ENCODE measurements around the gene MCEMP1. TPM values are rescaled to one million over a fixed set of nuclear protein-coding genes. Genes with fewer than 3 reads are reported as not detected.
A peak's percentile ranks its signal among the peaks of the same experiment; 100 is the strongest.

MCEMP1 gene
- total RNA-seq, 5 donors from 2014 or later (not counting 1 experiment from before 2014, with no cell fraction given), result 0.26 TPM; not detected in 4

DNA sequence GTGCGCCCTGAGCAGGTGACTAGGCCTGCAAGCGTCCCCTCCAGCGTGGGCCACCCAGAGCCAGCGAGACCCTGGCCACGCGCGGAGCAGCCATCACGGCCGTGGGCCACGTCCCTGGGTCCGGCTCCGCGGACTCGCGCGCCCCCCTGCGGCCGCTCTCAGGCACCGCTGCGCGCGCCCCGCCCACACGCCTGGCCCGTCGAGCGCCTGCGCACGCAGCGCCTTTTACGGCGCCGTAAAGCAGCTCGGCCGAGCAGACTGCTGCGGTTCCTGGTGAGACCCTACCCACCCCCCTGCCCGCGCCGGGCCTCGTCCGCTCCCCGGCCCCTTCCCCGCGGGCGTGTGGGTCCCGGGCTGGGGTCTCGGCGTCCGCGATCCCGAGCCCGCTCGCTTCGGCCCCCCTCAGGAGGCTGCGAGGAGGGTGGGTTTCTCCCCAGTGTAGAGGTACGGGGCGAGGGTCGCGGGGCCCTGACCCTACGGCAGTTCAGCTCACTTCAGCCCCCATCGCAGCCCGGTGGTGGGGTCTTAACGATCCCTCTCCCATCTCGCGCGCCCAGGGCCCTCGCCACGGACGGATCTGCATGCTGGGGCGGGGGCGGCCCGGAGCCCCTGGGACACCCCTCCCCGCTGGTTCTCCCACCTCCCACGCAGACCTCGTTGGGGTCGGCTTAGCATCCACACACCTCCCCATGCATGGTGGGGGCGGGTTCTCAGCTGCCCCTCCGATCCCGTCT, 3.9 kb downstream of the MCEMP1 start, which contains the start of gene TRAPPC5:
Gene TRAPPC5, plus strand, starts transcription at position 228 of the 734 bp plus-strand sequence. CDS start 1,421 bp downstream, outside the sequence.
- POLR2A ChIA-PET, result interaction anchor here (0.5 to 0.7 kb wide), 5 partner anchors 12 to 468 kb away, joined by 3 to 5 read pairs (median 4); no protein-coding TSS in a partner anchor
- ATAC-seq (replicated peaks in 1 of 4) (peak; percentile 62 to 77 (median 74)), DNase-seq (peak; percentile 67 to 94 (median 80))
- H3K27ac Mint-ChIP-seq, result peak within 1 kb of the TSS; percentile 86 to 89
- peaks cover 14 to 28% of the 10 kb centered on the region in 2 donors for H3K27me3 Mint-ChIP-seq
- H3K4me1 Mint-ChIP-seq, result peaks cover 34 to 55% (median 43%) of the 10 kb centered on the region in 3 donors
- no peaks in the 10 kb centered on the region for H3K9me3 Mint-ChIP-seq
- peak within 1 kb of the TSS; percentile 86 to 100 for H3K4me3 ChIP-seq (ENCODE audit: control insufficient read depth in 1 of 2, extremely low read depth in 1 of 2, low read length in 1 of 2)
- CTCF ChIA-PET, result interaction anchor here in 1 of 2 donors (0.6 to 1.7 kb wide), 17 partner anchors 12 to 223 kb away, joined by 3 to 24 read pairs (median 3); partner anchors contain the start of genes MAP2K7, PET100, RETN and XAB2
- under 1% methylated on average over 58 of the region's 79 CpGs for WGBS (ENCODE audit: insufficient coverage)
- H3K36me3 ChIP-seq (ENCODE audit: control insufficient read depth in 2 of 2, extremely low read depth in 1 of 2, insufficient read depth in 1 of 2, low read length in 1 of 2), result peaks cover 8 to 16% of the 10 kb centered on the region in 2 donors
- no peaks in the 10 kb centered on the region for H3K9me3 ChIP-seq
- peaks cover 0 to 30% of the 10 kb centered on the region in 2 experiments for H3K27me3 ChIP-seq (replicated peaks in 1 of 2; ENCODE audit: control insufficient read depth in 2 of 2, extremely low read depth in 1 of 2, insufficient read depth in 2 of 2, low read length in 1 of 2)
- H3K4me3 Mint-ChIP-seq, result peak within 1 kb of the TSS; percentile 85 to 92 (median 87)
- H3K4me1 ChIP-seq (ENCODE audit: control insufficient read depth in 1 of 2, extremely low read depth in 1 of 2, insufficient read depth in 2 of 2, low read length in 2 of 2), result peaks cover 19 to 49% of the 10 kb centered on the region in 2 experiments
- H3K27ac ChIP-seq (ENCODE audit: low read length), result peak within 1 kb of the TSS; percentile 78
- peaks cover 12% of the 10 kb centered on the region for H3K36me3 Mint-ChIP-seq

DNA sequence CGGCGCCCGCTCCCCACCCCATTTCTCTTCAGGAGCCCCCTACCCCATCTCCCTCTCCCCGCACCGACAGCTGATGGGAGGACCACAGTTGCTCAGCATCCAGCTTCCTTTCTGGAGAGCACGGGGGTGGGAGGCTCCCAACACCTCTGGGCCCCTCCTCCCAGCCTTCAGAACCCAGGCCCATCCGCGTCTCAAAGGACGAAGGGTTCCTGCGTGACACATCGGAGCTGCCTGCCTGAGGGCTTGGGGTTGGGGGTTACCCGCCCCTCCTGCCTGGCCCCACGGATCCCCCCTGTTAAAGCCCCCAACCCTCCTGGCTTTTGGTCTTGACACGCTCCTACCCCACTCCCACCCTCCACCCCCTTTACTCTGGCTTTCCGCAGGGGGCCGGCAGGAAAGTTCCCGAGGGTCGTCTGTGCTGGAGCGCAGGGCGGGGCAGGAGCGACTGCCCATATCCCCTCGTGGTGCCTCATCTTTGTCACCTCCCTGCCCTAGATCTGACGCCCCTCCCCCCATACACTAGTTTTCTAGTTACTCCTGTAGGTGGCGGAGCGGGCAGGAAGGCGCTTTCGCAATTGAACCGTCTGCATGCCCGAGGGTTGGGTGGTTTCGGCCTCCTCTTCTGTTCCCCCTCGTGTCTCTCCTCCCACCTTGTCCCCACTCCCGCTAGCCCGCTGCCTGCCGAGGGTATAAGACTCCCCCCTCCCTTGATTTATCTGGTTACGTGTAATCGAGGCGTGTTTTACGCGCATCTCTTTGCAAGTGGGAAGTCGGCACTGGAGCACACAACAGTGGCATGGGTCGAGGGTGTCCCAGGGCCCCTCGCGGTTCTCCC, 4.7 kb downstream of the MCEMP1 start:
- 15% methylated on average over 29 of the region's 43 CpGs for WGBS (ENCODE audit: insufficient coverage)
- DNase-seq (peak; percentile 64 to 91 (median 80)), ATAC-seq (replicated peaks in 1 of 4) (peak; percentile 52 to 61 (median 58))
- Mint-ChIP-seq H3K27me3 (peaks cover 10 to 22% of the 10 kb centered on the region in 2 donors), H3K4me1 (peaks cover 30 to 48% (median 35%) of the 10 kb centered on the region in 3 donors), H3K9me3 (no peaks in the 10 kb centered on the region), H3K4me3 (peak overlapping the region; percentile 85 to 92 (median 87)), H3K36me3 (peaks cover 12% of the 10 kb centered on the region), H3K27ac (peak overlapping the region; percentile 86 to 89)
- Histone ChIP-seq H3K4me3 (ENCODE audit: control insufficient read depth in 1 of 2, extremely low read depth in 1 of 2, low read length in 1 of 2) (peak overlapping the region; percentile 86 to 100), H3K9me3 (no peaks in the 10 kb centered on the region), H3K27ac (ENCODE audit: low read length) (peak overlapping the region; percentile 78), H3K36me3 (ENCODE audit: control insufficient read depth in 2 of 2, extremely low read depth in 1 of 2, insufficient read depth in 1 of 2, low read length in 1 of 2) (peaks cover 8 to 16% of the 10 kb centered on the region in 2 donors), H3K4me1 (ENCODE audit: control insufficient read depth in 1 of 2, extremely low read depth in 1 of 2, insufficient read depth in 2 of 2, low read length in 2 of 2) (peaks cover 18 to 43% of the 10 kb centered on the region in 2 experiments), H3K27me3 (replicated peaks in 1 of 2; ENCODE audit: control insufficient read depth in 2 of 2, extremely low read depth in 1 of 2, insufficient read depth in 2 of 2, low read length in 1 of 2) (peaks cover 0 to 27% of the 10 kb centered on the region in 2 experiments)
- ChIA-PET CTCF (interaction anchor here in 1 of 2 donors (0.6 to 1.7 kb wide), 17 partner anchors 13 to 222 kb away, joined by 3 to 24 read pairs (median 3); partner anchors contain the start of genes MAP2K7, PET100, RETN and XAB2), POLR2A (interaction anchor here in 1 of 2 donors (0.5 to 0.7 kb wide), 2 partner anchors 23 to 469 kb away, joined by 4 to 5 read pairs; no protein-coding TSS in a partner anchor)

DNA sequence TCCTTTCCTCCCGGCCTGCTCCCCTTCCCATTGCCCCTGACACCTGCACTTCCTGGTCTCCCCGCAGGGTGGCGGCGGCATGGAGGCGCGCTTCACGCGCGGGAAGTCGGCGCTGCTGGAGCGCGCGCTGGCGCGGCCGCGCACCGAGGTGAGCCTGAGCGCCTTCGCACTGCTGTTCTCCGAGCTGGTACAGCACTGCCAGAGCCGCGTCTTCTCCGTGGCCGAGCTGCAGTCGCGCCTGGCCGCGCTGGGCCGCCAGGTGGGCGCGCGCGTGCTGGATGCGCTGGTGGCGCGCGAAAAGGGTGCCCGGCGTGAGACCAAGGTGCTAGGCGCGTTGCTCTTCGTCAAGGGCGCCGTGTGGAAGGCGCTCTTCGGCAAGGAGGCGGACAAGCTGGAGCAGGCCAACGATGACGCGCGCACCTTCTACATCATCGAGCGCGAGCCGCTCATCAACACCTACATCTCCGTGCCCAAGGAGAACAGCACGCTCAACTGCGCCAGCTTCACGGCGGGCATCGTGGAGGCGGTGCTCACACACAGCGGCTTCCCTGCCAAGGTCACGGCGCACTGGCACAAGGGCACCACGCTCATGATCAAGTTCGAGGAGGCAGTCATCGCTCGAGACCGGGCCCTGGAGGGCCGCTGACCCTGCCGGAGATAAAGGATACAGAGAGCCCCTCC, 5.4 kb downstream of the MCEMP1 start:
- Histone ChIP-seq H3K4me1 (ENCODE audit: control insufficient read depth in 1 of 2, extremely low read depth in 1 of 2, insufficient read depth in 2 of 2, low read length in 2 of 2) (peaks cover 14 to 37% of the 10 kb centered on the region in 2 experiments), H3K27me3 (replicated peaks in 1 of 2; ENCODE audit: control insufficient read depth in 2 of 2, extremely low read depth in 1 of 2, insufficient read depth in 2 of 2, low read length in 1 of 2) (peaks cover 0 to 19% of the 10 kb centered on the region in 2 experiments), H3K36me3 (ENCODE audit: control insufficient read depth in 2 of 2, extremely low read depth in 1 of 2, insufficient read depth in 1 of 2, low read length in 1 of 2) (peaks cover 8 to 16% of the 10 kb centered on the region in 2 donors), H3K4me3 (ENCODE audit: control insufficient read depth in 1 of 2, extremely low read depth in 1 of 2, low read length in 1 of 2) (peak overlapping the region; percentile 86 to 100), H3K9me3 (no peaks in the 10 kb centered on the region), H3K27ac (ENCODE audit: low read length) (peak overlapping the region; percentile 78)
- WGBS (ENCODE audit: insufficient coverage), result 96% methylated on average over 74 of the region's 74 CpGs
- CTCF ChIA-PET, result no interaction called here
- ATAC-seq (replicated peaks in 1 of 4) (no peak), DNase-seq (no peak)
- POLR2A ChIA-PET, result no interaction called here
- peak overlapping the region in 1 of 2 donors; percentile 86 for H3K27ac Mint-ChIP-seq
- H3K4me3 Mint-ChIP-seq, result peak overlapping the region; percentile 85 to 92 (median 87)
- peaks cover 24 to 40% (median 27%) of the 10 kb centered on the region in 3 donors for H3K4me1 Mint-ChIP-seq
- H3K9me3 Mint-ChIP-seq, result no peaks in the 10 kb centered on the region
- peaks cover 4 to 15% of the 10 kb centered on the region in 2 donors for H3K27me3 Mint-ChIP-seq
- peaks cover 12% of the 10 kb centered on the region for H3K36me3 Mint-ChIP-seq

DNA sequence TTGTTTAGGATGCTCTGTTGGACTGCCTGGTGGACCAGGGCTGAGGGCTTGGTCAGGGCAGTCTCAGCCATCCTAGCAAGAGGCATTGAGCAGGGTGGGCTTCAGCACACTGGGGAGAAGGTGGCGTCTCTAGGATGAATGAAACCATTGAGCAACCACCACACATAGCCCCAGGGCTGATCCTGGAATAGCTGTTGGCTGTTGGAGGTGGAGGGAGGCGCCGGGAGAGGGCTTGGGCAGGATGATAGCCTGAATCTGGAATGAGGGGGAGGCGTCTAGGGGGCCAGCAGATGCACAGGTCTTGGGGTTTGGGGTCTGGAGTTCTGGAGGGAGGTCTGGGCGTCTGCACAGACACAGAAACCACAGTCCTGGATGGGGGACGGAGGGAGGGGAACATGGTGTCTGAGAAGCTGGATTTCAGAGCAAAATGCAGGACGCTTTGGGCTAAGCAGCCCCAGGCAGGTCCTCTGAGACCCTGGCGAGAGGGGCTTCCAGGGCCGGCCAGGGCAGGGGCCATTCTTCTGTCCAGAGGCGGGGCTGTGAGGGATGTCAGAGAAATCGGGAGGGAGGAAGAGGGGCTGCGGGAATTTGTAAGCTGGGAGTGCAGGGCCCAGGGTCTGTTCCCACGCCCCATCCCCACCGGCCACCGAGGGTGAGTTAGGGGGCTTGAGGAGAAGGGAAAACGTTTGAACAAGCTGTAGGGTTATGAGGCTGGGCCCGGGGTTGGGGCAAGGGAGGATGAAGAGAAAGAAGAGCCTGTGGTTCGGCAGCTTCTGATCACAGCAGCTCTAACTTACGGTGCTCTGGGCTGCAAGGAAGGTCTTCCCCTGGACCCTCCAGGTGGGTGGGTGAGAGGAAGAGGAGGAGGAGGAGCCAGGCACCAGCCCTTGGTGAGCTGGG, 8.9 kb downstream of the MCEMP1 start:
- H3K27me3 Mint-ChIP-seq, result no peaks in the 10 kb centered on the region
- CTCF ChIA-PET, result interaction anchor here in 1 of 2 donors (0.5 to 1.0 kb wide), 2 partner anchors 118 to 164 kb away, joined by 3 to 8 read pairs; no protein-coding TSS in a partner anchor

DNA sequence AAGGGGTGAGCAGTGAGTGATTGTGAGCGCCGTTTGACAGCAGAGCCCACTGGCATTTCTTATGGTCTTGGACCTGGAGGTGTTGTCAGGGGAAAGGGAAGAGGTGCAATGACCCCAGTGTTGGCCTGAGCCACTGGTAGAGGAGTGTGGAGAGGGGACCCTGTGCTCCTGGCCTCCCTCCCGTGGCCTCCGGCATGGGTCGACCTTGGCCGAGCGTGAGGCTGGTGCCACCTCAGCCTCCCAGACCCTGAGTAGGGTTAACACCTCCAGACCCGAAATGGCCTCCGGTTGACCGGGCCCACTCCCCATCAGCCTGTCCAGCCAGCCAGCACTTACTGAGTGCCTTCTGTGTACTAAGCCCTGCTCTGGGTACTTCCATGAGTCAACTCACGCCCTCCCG, 10.3 kb downstream of the MCEMP1 start:
- Mint-ChIP-seq H3K27me3 (no peaks in the 10 kb centered on the region), H3K27ac (no peak overlapping the region), H3K4me3 (no peak overlapping the region), H3K4me1 (peaks cover 5 to 12% (median 6%) of the 10 kb centered on the region in 3 donors), H3K36me3 (peaks cover 12% of the 10 kb centered on the region), H3K9me3 (no peaks in the 10 kb centered on the region)
- ChIA-PET CTCF (no interaction called here), POLR2A (no interaction called here)
- H3K27me3 ChIP-seq (replicated peaks in 1 of 2; ENCODE audit: control insufficient read depth in 2 of 2, extremely low read depth in 1 of 2, insufficient read depth in 2 of 2, low read length in 1 of 2), result peaks cover 0 to 20% of the 10 kb centered on the region in 2 experiments
- WGBS (ENCODE audit: insufficient coverage), result 91% methylated on average over 9 of the region's 12 CpGs
- no peak for ATAC-seq (replicated peaks in 1 of 4)
- no peak for DNase-seq
- H3K4me3 ChIP-seq (ENCODE audit: control insufficient read depth in 1 of 2, extremely low read depth in 1 of 2, low read length in 1 of 2), result no peak overlapping the region
- H3K27ac ChIP-seq (ENCODE audit: low read length), result no peak overlapping the region
- H3K36me3 ChIP-seq (ENCODE audit: control insufficient read depth in 2 of 2, extremely low read depth in 1 of 2, insufficient read depth in 1 of 2, low read length in 1 of 2), result peaks cover 8 to 16% of the 10 kb centered on the region in 2 donors
- H3K4me1 ChIP-seq (ENCODE audit: control insufficient read depth in 1 of 2, extremely low read depth in 1 of 2, insufficient read depth in 2 of 2, low read length in 2 of 2), result peaks cover 0 to 33% of the 10 kb centered on the region in 2 experiments
- H3K9me3 ChIP-seq, result no peaks in the 10 kb centered on the region

More for the DNA sequence above, 8.9 kb downstream of the MCEMP1 start:
- Histone ChIP-seq H3K9me3 (no peaks in the 10 kb centered on the region), H3K27me3 (replicated peaks in 1 of 2; ENCODE audit: control insufficient read depth in 2 of 2, extremely low read depth in 1 of 2, insufficient read depth in 2 of 2, low read length in 1 of 2) (peaks cover 0 to 20% of the 10 kb centered on the region in 2 experiments), H3K36me3 (ENCODE audit: control insufficient read depth in 2 of 2, extremely low read depth in 1 of 2, insufficient read depth in 1 of 2, low read length in 1 of 2) (peaks cover 8 to 16% of the 10 kb centered on the region in 2 donors), H3K4me1 (ENCODE audit: control insufficient read depth in 1 of 2, extremely low read depth in 1 of 2, insufficient read depth in 2 of 2, low read length in 2 of 2) (peaks cover 2 to 37% of the 10 kb centered on the region in 2 experiments), H3K27ac (ENCODE audit: low read length) (no peak overlapping the region), H3K4me3 (ENCODE audit: control insufficient read depth in 1 of 2, extremely low read depth in 1 of 2, low read length in 1 of 2) (no peak overlapping the region)
- Mint-ChIP-seq H3K4me1 (peaks cover 9 to 17% (median 12%) of the 10 kb centered on the region in 3 donors), H3K27ac (peak overlapping the region; percentile 39 to 76), H3K4me3 (no peak overlapping the region), H3K9me3 (no peaks in the 10 kb centered on the region), H3K36me3 (peaks cover 12% of the 10 kb centered on the region)
- POLR2A ChIA-PET, result no interaction called here
- 82% methylated on average over 15 of the region's 19 CpGs for WGBS (ENCODE audit: insufficient coverage)
- DNase-seq (no peak), ATAC-seq (replicated peaks in 1 of 4) (no peak)

Data from T-cell (primary cell).